GM19043 (cell line): ENCODE data around the gene EEF2.
A peak's percentile ranks its signal among the peaks of the same experiment; 100 is the strongest.
"Not testable (repeated sequence)": the region's sequence is repeated elsewhere in the genome, so short reads cannot be mapped to it uniquely, and the experiment has no call there.

Source experiments
- ATAC-seq: cut with Tn5 transposase; IDR thresholded peaks from one replicate; pipeline ENCODE4 v1.9.1; 2021; ENCODE audit warnings: low read depth; ENCODE audit not compliant: unreplicated experiment

Gene EEF2

GRCh38 chr19:4015705-4016402 is 30.6 kb upstream of the EEF2 start:
- ATAC-seq = no peak

GRCh38 chr19:4014541-4015491 is 29.6 kb upstream of the EEF2 start:
- ATAC-seq = no peak

GRCh38 chr19:4013886-4014540 is 28.8 kb upstream of the EEF2 start:
- ATAC-seq = no peak

- ATAC-seq = no peak
Observed at GRCh38 chr19:4012975-4013634, 27.8 kb upstream of the EEF2 start.

GRCh38 chr19:4012092-4012974 is 27.1 kb upstream of the EEF2 start:
- no peak for ATAC-seq

- not testable (repeated sequence) for ATAC-seq
Observed at GRCh38 chr19:4011430-4011829, 26.2 kb upstream of the EEF2 start.

- no peak for ATAC-seq
Observed at GRCh38 chr19:4010808-4011110, 25.5 kb upstream of the EEF2 start.

- ATAC-seq = no peak
Observed at GRCh38 chr19:4009990-4010807, 24.9 kb upstream of the EEF2 start.

- no peak for ATAC-seq
Observed at GRCh38 chr19:4007836-4008539, 22.7 kb upstream of the EEF2 start.

GRCh38 chr19:4007021-4007835 is 22.0 kb upstream of the EEF2 start, which contains the start of gene PIAS4:
Gene PIAS4 (plus strand): TSS chr19:4007736. CDS start chr19:4007761, 25 bp downstream.
- ATAC-seq = peak; percentile 93

- not testable (repeated sequence) for ATAC-seq
Observed at GRCh38 chr19:4005436-4005835, 20.2 kb upstream of the EEF2 start.

- ATAC-seq = not testable (repeated sequence)
Observed at GRCh38 chr19:4000798-4001197, 15.5 kb upstream of the EEF2 start.

GRCh38 chr19:3998667-3999412 is 13.6 kb upstream of the EEF2 start:
- ATAC-seq = not testable (repeated sequence)

- ATAC-seq = no peak
Observed at GRCh38 chr19:3995607-3996006, 10.3 kb upstream of the EEF2 start.

GRCh38 chr19:3990815-3991117 is 5.5 kb upstream of the EEF2 start:
- no peak for ATAC-seq

- no peak for ATAC-seq
Observed at GRCh38 chr19:3987619-3988371, 2.5 kb upstream of the EEF2 start.
